Measurements from ENCODE around the gene KIF12.

Gene KIF12

DNA sequence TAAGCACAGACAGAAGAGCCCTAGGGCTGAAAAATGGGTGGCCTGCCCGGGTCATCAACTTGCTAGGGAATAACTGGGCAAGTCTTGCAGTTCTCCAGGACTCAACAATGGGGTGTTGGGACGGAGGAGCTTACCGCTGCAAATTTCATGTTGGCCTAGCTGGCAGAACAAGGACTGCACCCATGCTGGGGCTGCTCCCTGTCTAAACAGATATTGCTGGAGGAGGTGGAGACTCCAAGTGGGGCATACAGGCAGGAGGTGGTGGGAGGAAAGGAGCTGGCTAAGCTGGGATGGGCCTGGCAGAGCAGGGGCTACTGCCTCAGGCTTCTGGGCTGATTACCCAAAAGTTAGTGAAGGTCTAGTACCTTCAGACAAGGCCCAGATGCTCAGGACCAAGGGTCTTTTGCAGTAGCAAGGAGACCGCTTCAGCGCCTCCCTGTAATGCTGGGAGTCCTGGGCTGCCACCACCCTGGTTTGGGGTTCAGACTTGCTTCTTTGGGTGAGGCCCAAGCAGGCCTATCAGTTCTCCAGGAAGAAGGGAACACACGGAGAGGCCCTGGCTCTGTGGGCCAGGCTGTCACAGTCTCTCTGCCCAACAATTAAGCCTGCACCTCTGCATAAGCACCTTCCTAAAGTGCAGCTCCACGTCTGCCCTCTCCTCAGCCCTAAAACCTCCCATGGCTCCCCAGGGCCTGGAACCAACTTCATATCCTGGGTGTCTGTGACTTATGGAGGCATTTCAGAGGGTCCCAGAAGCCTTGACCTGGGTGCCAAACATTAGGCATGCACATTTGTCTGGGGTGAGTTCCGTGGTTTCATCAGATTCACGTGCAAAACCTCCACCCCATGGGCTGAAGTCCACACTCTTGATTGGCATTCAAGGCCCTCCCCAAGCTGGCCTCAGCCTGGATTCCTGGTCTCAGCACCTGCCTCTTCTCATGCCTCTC, 24.2 kb upstream of the KIF12 start:
- no peak for DNase-seq (ENCODE audit: low spot score)

DNA sequence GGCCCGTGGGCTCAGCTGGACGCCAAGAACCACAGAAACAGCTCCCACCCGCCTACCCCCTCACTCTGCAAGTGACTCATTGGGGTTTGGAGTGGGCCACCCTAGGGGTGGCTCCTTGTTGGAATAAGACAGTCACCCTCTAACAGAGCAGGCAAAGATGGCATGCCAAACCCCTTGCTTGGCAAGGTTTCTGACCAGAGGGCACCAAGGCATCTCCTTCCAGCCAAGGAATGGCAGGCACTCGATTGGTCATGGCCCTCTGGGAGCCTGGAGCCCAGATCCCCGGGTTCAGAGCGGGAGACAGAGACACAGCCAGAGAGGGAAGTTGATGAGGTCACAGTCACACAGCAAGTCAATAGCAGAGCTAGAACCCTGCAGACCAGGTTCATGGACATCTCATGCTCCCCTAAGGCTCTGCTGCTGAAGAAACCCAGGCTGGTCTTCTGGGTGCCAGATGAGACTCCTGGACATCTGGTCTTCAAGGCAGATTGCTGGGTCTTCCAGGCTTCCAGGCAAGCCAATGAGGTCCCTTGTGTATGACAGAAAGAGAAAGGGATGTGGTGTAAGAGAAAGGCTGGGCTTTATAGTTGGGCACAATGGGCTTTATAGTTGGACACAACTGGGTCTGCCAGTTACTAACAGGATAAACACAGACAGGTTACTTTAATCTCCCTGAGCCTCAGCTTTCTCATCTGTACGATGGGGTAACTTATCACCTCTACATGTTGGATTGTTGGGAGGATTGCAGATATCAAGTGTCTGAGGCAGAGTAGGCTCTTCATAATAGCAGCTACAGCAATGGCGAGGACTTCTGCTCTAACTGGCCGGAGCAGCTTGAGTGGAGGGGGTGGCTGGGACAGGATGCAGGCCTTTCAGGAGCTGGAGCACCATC, 23.3 kb upstream of the KIF12 start:
- DNase-seq (ENCODE audit: low spot score), result no peak

DNA sequence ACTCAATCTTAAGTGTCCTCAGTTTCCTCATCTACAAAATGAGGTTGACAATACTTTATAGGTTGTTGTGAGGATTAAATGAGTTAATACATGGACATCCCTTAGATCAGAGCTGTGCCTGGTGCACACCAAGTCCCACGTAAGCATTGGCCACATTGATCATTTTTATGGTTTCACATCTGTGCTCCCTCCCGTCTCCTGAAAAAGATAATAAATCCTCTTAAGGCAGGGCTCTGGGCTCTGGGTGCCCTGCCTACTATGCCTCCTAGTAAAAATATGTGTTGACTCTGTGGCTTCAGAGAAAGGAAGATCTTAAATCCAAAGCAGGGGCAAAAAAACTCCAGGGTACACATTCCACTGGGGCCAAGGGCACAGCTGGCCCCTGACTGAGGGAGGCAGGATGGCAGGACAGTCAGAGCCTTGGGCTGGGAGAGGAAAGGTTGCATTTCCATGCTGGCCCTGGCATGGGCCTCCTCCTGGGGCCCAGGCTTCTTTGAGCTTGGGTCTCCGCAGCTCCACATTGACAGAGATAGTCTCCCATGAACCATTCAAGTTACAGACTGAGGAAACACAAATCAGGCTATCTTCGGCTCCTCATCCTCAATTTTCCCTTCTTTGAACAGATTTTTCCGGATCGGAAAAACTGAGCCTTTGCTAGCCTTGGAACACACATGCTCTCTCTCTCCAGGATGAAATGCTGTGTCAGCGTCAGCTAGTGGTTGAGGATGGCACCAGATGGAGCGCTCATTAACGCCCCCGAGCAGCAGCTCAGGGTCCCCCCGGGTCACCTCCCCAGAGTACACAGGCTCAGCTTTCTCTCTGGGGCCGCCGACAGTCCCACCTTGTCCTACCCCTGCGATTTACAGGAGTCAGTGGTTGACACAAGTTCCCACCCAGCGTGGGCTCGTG, 22.4 kb upstream of the KIF12 start:
- DNase-seq (ENCODE audit: low spot score), result no peak

DNA sequence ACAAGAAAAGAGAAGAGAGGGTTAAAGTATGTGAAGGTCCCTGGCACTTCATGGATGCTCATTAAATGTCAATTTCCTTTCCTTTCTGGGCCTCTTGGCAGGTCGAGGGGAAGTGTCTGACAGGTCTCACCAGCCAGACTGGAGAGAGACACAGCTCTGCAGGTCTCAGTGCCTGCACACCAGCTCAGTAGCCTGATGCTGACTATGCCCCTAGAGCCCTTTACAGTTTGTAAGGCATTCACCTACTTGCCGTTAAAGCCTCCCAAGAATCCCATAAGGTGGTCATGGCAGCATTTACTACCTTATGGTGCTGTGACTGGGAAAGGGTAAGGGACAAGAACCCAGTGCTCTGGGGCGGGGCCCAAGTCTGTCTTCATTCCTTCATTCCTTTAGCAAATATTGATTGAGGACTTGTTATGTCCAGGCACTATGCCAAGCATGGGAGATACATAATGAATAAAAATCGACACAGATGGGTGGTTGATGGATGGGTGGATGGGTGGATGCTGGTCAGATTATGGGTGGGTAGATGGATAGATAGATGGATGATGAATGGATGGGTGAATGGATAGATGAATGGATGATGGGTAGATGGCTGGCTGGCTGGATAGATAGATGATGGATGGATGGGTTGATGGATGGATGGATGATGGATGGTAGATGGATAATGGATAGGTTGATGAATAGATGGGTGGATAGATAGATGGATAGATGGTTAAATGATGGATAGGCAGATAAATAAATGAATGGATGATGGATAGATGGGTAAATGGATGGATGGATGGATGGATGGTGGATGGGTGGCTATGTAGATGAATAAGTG, 21.3 kb upstream of the KIF12 start:
- no peak for DNase-seq (ENCODE audit: low spot score)

DNA sequence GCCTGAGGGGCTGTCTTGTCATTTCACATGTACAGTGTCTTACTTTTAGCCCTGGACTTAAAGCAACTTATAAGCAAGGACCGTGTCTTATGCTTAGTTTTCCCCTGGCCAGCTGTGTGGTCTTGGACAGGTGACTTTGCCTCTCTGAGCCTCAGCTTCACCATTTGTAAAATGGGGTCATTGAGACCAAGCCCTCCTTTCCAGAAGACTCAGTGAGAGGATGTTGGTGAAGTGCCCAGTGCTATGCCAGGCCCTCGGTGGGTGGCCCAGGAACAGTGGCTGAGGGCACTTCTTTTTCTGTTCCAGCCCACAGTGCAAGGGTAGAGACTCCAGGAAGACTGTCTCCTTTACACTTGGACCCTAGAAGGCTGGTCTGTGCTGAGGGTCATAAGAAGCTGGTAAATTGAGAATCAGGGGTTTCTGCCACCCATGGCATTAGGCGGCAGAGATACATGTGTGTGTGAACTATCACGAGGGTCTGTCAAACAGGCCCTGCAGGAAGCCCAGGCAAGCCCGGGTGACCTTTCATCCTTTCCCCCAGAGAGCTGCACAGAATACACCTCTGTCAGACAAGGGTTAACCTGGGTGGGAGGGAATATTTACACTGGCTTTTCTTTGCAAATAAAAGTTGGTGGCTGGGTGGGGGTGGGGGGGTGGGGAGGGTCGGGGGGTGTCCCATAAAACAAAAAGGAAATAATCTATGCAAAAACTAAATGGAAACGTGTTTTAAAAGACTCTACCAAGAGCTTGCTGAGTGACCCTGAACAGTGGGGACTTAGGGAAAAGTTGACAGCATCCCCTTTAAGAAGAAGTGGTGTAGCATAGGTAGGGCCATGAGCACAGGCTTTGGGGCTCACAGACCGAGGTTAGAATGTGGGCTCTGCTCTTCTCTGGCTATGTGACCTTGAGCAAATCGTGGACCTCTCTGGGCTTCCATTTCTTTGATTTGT, 20.4 kb upstream of the KIF12 start:
- DNase-seq (ENCODE audit: low spot score), result no peak

DNA sequence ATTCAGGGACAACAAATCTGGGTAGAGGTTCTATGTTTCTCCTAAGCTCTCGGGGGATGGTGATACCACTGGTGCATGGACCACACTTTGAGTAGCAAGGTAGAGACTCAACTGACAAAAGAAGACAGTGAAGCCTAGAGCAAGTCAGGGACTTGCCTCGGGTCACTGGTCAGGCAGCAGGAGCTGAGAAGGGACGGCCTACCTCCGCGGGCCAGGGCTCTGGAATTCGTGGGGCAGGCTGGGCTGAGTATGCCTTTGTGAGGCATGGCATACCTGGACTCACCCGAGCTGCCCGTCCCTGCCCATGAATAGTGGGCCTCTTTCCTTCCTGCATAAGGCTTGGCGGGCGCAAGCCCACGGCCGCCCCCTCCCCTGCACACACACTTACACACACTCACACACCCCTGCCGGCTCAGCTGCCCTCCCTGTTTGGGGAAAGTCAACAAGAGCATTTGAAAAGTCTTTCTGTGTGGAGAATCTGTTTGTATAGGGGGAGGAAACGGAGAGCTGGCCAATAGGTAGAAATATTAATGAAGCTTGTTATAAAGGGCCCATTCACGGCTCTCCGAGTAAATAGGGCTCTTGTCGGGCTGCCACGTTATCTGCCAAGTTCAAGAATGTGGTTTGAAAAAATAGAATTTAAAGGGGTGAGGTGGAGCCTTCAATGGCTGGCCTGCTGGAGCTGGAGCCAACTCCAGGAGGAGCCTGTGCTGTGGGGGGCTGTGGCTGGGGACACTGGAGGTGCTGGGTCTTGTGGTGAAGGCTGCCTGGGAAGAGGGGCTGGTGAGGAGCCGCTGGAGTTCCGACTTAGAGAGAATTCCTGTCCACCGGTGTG, 19.1 kb upstream of the KIF12 start:
- no peak for DNase-seq (ENCODE audit: low spot score)

DNA sequence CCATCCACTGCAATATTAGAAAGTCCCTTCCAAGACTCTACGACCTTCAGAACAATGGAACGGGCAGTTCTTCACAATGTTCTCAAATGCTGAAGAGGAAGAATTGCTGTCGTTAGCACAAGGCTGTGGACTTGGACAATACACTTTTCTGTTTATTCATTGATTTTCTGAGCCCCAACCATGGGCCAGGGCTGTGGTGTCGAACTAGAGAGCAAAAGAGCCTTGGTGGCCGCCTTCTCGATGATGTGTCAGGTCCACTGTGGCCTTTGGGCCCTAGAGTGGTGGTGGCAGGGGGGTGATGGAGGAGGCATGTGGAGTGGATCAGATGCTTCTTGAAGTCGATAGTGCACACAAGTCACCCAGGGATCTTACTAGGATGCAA, 18.5 kb upstream of the KIF12 start:
- no peak for DNase-seq (ENCODE audit: low spot score)

DNA sequence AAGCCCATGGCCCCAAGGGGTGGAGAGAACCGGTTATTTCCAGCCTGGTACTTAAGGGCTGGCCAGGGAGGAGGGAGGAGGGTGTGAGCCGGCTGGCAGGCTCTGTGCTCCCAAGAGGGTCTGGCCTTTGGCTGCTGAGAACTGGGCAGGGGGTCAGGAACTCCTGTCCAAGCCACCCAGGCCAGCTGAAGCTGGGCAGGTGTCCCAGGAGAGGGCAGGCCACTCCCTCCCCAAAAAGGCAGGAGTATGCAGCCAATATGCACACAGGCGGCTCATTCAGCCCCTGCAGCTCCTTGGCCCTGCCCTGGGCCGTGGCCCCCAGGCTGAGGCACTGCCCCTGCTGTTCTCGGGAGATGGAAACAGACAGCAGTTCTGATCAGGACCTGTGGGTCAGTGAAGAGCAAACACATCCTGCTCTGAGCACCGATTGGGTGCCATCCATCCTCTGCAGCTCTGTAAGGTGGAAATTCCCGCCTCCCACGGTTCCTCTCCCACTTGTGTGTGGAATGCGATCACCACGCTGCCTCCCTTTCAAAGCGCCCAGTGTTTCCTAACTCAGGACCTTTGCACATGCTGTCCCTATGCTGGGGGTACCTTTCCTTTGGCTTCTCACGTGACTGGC, 17.1 kb upstream of the KIF12 start:
- DNase-seq (ENCODE audit: low spot score), result no peak

DNA sequence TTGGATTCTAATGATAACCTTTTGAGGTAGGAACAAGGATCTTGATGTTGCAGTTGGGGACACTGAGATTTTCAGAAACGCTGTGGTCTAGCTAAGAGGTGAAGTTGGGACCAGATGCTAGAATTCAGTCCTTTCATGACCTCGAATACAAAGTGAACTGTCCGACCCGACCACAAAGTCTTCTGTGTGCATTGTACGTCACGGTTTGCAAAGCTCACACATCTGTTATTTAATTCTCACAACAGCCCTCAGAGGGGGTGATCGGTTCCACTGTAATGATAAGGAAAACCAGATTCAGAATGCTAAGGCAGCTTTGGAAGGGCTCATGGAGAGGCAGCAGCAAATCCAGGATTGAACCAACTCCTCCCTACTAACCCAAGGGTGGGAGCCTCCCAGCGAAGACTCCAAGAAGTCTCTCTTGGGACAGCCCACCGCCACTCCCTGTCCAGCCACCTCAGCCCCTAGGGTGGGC, 16.6 kb upstream of the KIF12 start:
- DNase-seq (ENCODE audit: low spot score), result no peak

DNA sequence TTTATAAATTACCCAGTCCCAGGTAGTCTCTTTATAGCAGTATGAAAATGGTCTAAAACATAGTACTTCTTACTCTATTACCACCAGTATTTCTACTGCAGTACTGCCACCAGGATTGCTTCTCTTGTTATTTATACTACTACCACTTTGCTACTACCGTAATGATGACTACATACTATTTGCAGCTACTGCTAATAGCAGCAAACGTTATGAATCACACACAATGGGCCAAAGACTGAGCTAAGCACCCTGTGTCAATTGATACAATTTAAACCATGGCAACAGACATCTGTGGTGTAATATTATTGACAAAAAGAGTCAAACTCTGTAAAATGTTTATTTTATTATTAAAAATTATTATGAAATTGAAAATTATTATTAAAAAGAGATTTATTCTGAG, 15.3 kb upstream of the KIF12 start:
- DNase-seq (ENCODE audit: low spot score), result no peak

DNA sequence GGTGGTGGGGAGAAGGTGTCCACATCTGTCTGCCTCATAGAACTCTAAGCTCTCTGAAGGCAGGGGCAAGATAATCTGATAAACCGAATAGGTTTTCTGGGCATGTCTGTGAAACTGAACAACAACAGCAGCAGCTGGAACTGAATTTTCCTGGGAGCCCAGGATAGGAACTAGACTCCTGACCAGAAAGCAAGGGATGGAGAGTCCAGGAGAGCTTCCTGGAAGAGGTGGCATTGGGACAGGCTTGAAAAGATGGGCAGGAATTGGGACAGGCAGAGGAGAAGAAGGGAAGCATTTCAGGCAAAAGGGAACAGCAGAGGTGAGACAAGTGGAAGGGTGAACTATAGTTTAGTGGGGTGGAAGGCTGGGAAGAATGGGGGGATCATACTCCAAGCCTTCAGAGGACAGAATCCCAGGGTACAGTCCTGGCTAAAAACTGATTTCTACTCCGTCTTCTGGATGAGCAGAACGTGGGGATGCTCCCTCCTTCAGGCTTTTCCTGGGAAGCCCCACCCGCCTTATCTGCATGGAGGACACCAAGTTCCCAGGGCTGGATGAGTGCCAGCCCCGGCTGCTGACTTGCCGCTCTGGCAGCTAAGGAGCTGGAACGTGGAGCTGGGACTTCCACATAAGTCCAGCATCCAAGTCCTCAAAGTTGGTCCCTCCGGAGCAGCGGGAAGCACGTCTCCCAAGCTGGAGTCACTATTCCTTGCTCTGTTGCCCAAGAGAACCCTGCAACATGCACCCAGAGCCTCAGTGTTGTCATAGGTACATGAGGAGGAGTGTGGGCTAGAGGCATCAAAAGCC, 13.9 kb upstream of the KIF12 start:
- DNase-seq (ENCODE audit: low spot score), result no peak

DNA sequence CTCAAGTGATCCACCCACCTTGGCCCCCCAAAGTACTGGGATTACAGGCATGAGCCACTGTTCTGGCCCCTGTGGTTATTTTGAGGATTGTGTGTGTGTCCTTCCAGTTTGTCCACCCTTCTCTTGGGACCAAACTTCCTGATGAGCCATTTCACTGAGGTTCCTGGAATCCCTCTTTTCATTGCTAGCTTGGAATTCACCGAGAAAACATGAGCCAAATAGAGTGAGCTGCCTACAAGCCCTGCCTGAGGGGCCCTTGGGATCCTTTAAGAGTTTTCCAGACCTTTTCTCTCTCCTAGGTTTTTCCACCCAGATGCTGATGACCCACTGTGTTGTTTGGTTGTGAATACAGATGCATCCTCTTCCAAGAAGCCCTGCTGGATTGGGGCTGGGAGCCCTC, 13.2 kb upstream of the KIF12 start:
- no peak for DNase-seq (ENCODE audit: low spot score)

DNA sequence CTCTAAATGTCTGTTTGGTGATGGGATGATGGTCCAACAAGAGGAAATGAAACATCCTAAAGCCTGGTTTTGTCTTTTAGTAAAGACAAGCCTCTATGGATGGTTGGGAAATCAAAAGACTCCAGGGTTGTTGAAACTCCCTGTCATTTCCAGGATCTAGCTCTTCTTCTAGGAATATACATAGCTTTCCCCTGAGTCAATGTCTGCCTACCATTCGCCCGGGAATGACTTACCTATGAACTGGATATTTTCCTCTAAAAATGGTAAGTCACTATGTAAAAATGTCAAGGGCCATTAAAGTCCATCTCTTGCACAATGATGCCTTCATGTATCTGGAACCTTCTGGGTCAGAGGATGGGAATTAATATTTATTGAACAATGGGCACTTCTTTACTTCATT, 11.1 kb upstream of the KIF12 start:
- DNase-seq (ENCODE audit: low spot score), result no peak

DNA sequence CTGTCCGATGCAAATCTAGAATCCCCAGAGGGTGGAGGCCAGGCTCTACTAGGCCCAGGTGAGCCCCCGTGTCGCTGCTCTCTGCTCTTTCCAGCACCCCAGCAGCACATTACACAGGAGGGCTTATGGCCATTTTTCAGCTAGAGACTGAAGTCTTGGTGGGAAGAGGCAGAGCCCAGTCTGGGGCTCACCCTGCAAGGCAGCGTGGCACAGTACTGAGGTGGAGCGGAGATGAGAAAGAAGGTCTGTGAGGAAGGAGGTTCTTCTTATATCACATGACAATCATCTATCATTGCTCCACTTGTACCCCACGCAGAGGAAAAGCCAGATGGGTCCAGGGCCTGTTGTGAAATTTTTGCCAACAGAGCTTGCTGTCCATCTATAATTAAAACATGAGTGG, 10.0 kb upstream of the KIF12 start:
- no peak for DNase-seq (ENCODE audit: low spot score)

DNA sequence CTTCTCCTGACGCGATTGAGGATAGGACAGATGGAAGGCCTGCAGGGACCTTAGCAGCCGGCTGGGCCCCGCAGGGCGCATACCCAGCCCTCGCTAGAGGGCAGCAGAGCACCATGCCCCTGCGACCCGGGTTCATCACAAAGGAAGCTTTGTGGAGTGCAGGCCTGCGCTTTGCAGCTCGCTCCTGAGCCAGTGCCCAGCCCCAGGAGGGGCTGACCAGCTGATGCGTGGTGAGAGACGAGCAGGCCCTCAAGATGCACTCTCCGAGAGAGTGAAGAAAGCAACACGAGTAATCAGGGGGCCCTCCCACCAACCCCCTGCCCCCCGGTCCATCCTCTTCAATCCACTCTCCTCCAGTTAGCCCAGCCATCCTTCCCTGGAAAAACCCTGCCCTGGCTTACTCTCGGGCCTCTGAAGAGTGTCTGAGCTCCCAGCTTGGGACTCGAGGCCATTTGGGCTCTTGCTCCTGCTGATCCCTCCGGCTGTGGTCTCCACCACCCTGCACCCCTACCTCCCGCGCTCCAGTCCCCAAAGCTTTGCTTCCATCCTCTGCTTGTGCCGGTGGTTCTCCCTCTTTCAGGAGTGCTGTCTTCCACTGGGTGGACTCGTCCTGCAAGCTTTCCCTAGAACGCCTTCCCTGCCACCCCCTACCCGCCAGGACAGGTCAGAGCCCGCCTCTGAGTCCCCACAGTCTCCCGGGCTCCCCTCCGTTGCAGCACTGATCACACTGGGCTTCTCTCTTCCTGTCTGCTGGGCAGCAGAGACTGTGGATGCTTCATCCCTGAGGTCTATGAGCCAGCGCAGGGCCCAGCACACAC, 9.1 kb upstream of the KIF12 start:
- DNase-seq (ENCODE audit: low spot score), result peak; percentile 83

DNA sequence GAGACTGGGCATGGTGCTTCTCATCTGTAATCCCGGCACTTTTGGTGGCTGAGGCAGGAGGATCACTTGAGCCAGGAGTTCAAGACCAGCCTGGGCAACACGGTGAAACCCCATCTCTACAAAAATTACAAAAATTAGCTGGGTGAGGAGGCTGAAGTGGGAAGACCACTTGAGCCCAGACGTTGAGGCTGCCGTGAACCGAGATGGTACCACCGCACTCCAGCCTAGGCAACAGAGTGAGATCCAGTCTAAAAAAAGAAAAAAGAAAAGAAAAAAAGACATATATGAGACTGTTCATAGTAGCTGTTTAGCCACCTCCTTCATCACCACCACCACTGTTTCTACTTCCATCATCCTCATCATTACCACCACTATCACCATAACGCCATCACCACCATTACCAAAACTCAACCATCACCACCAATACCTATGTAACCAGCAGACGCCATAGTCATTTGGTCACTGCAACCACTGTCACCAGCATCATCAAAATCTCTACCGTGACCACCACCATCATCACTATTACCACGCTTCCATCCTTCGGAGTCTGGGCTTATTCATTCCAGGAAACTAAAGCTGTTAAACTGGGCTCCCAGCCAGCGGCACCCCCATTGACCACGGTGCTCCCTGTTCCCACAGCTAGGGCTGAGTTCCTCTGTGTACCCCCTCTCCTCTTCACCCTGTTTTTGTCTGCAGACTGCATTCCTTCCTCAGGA, 8.4 kb upstream of the KIF12 start:
- no peak for DNase-seq (ENCODE audit: low spot score)

All from kidney capillary endothelial cell (primary cell).